ENCODE data around the gene MTAP.

- TF ChIP-seq POLR2A (IDR thresholded peaks at IDR 0.05) (no peak), CTCF (IDR thresholded peaks at IDR 0.05) (no peak)
Observed at GRCh38 chr9:21873540-21874221, 71.2 kb downstream of the MTAP start.
